Activated CD8-positive, alpha-beta memory T cell treated with anti-CD3 and anti-CD28 coated beads for 24 hours (primary cell): ENCODE measurements around the gene ZG16B.
A peak's percentile ranks its signal among the peaks of the same experiment; 100 is the strongest.

Experiments
- DNase-seq: peaks from one replicate; pipeline ENCODE4 v3.0.0-alpha.2; 2020

The ZG16B gene

GRCh38 chr16:2825049-2825742, 4.9 kb upstream of the ZG16B start:
- DNase-seq: no peak

DNA sequence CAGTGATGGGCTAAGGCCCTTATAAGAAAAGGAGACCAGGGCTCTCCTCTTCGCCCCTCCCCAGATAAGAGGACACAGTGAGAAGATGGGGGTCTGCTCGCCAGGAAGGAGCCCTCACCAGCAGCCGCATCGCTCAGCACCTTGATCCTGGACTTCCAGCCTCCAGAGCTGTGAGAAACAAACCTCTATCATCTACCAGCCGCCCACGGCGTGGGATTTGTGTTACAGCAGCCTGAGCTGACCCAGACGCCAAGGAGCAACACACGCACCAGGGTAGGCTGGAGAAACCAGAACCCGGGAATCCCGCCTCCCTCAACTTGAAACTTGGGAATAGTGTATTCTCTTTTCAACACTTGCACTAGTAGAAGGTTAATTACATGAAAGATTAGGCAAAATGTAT, 4.2 kb upstream of the ZG16B start:
- no peak for DNase-seq

DNA sequence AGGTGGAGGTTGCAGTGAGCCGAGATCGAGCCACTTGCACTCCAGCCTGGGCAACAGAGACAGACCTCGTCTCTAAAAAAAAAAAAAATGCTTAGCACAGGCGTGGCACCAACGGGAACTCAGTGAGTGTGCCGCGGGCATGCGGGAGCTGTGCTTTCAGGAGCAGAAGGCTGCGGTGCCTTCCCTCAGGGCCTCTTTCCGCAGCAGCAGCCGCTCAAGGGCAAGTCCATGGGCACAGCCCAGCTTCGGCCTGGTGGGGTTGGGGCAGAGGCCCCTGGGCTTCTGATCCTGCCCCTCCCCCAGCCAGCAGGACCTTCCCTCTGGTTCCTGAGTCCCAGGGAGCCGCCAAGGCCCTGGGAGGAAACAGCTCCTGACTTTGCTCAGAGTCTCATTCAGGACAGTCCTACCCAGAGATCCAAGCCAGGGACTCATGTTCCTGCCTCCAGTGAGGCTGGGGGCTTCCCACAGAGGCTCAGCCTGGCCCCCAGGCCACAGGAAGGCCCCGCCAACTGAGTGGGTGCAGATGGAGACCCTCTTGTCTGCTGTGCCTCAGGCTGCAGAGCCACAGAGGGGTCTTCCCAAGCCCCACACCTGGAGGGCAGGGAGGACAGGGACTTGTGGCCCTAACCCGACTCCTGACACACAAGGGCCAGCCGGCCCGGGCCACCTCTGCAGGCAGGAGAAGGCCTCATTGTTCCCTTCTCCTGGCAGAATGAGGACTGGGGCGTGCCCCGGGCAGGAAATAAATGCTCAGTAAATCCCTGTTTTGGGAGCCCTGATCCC, 3.3 kb upstream of the ZG16B start:
- no peak for DNase-seq

GRCh38 chr16:2827374-2827791, 2.7 kb upstream of the ZG16B start:
- DNase-seq: no peak

GRCh38 chr16:2827831-2828520, 2.1 kb upstream of the ZG16B start:
- no peak for DNase-seq

DNA sequence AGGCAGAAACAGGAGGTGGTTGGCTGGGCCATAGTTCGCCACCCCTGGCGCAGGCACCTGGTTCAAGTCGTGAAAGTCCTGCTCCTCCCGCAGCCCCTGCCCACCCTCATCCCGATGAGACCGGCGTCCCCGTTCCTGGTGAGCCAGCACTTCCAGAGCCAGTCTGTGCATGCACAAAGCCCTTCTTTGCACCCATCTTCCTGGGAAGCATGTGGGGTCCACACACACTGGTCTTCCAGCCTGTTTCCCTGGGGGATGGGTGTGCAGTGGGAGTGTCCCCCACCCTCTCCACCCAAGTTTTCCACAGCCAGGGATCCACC, 1.6 kb upstream of the ZG16B start:
- no peak for DNase-seq

GRCh38 chr16:2828876-2829430, 1.1 kb upstream of the ZG16B start:
- DNase-seq: no peak

DNA sequence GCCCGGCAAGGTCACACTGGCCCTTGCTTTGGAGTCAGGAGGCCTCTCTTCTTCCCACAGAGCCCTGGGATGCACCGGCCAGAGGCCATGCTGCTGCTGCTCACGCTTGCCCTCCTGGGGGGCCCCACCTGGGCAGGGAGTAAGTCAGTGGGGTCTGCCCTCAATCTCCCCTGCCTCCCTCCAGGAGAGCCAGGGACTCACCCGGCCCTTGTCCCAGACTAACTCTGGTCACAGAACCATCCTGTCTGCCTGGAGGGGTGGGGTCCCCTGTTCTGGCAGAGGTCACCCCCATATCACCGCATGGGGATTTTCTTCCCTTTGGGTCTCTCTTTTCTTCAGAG, 222 bp downstream of the ZG16B start:
- no peak for DNase-seq

GRCh38 chr16:2831203-2831602, 1.1 kb downstream of the ZG16B start:
- no peak for DNase-seq

DNA sequence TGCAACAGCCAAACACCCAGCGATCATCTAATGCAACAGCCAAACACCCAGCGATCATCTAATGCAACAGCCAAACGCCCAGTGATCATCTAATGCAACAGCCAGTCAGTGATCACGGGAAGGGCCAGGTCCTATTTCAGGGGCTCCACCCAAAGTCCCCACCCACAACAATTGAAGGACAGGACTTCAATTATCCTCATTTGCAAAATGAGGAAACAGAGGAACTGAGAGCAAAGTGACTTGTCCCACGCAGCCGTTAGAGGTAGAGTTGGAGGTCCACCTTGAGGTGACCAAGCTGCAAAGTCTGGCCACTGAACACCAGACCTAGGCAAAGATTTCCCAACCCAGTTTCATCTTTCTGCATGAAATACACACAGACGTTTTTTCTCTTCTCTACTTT, 3.7 kb downstream of the ZG16B start:
- DNase-seq: no peak

GRCh38 chr16:2834968-2835367, 4.9 kb downstream of the ZG16B start:
- DNase-seq: no peak

- DNase-seq: no peak
Measured at GRCh38 chr16:2835638-2836493, 5.8 kb downstream of the ZG16B start.

DNA sequence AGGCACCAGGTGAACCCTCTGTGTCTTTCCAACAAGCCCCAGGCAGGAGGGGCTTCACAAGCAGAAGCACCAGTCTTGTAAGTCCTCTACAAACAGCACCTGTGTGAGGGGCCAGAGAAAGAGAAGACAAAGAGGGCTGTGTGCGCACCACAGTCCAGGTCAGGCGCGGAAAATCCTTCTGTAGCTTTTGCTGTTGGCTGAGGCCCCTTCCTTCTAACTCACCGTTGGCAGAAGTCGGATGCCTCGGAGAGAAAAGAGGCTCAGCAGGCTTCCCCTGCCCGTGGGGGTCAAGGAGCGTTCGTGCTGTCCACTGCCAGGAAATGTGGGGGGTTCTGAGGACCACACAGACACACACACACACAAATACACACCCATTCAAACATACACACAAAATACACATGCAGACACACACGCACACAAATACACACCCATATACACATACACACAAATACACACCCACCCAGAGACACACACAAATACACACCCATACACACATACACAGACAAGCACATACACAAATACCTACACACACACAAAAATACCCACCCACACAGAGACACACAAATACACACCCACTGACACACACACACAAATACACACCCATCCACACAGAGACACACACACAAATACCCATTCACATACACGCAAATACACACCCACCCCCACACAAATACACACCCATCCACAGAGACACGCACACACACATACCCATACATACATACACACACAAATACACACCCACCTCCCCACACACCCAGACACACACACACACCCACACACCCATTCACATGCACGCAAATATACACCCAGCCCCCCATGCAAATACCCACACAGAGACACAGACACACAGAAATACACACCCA, 6.8 kb downstream of the ZG16B start:
- DNase-seq: no peak

DNA sequence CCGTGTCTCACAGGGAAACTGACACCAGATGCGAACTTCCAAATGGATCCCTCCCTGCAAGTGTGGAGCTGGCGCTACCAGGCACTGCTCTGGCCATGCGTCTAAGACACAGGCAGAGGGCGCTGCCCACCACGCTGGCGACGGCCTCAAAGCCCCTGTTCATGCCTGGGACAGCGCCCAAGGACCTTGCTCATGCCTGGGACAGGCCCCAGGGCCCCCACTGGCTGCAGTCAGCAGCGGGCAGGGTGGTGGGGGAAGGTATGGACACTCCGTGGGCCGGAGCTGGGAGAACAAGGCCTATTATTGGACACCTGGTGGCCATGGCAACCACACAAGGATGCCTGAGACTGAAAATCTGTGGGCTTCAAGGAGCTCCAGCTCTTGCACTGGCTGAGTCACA, 8.8 kb downstream of the ZG16B start:
- peak; percentile 83 for DNase-seq

DNA sequence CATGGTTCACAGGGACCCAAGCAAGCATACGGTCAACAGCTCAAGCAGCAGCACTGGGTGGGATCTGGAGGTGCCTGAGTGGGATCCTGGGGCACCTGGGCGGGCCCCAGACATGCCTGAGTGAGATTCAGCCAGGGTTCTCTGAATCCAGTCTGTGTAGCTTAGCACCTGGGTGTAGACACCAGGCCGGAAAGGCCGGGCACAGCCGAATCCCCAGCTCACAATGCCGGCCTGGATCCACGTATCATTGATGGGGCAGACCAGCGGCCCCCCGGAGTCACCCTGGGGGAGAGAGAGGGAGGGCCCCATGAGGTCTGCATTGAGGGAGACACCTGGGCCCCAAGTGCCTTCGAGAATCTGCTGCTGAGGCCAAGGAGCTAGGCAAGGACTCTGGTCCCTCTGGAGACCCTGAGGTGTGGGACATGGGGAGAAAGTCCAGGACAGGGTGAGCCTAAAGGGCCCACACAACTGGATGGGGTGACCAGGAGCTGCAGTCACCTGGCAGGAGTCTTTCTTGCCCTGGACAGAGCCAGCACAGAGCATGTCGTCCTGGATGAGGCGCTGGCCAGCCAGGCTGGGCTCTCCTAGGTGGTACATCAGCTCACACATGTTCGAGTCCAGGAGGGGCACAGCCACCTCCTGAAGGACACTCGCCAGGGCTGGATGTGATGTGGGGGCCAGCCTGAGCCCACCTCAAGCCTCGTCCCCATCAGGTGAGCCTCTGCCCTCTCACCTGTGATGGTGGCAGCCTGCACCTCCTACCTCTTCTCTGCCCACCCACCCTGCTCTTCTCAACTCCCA, 9.7 kb downstream of the ZG16B start:
- DNase-seq: no peak

DNA sequence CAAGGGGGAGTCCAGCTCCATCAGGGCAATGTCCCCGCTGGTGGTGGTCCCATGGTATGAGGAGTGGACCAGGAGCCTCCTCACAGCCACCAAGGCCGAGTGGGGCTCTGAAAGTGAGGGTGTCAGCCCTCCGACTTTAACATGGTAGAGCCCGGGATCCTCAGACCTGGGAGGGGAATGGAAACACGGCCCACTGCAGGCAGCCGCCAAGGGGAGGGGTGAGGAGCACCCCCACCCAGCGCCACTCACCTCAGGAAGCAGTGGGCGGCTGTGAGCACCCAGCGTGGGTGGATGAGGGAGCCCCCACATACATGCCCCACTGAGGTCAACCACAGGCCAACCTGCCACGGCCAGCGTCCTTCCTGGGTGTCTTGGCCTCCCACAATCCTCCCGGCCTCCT, 10.8 kb downstream of the ZG16B start:
- no peak for DNase-seq

GRCh38 chr16:2841606-2842339, 11.7 kb downstream of the ZG16B start:
- DNase-seq: no peak

DNA sequence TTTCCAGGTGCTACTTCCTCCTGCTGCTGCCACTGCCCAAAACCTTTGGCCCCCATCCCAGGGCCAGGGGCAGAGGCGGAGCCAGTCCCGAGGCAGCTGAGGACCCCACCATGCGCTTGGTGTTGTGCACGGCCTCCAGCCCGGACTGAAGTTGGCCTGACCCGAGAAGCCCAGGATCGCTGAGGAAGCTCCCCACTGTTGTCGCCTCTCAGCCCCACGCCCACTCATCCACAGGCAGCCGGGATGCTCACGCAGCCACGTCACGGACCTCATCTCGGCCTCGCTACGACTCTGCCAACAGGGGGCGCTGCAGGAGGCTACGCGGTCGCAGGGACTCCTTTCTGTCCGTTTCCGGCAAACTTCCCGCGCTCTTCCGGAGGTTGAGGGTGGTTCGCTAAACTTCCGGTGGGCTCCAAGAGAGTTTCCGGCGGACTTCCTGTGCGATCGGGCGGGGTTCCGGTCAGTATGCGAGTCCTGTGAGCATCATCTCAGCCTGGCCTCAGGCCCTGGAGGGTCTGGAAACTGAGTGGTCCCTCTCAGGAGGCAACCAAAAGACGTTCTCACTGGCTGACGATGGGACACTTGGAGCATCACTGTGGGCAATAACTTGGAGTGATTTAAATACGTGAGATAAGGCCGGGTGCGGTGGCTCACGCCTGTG, 12.4 kb downstream of the ZG16B start:
- peak; percentile 93 for DNase-seq

- DNase-seq: no peak
Measured at GRCh38 chr16:2843526-2843925, 13.4 kb downstream of the ZG16B start.

GRCh38 chr16:2845116-2845515, 15.0 kb downstream of the ZG16B start:
- DNase-seq: no peak
